Left lung (tissue), 10 donors: ENCODE results near the gene ITCH. TPM values are rescaled to one million over a fixed set of nuclear protein-coding genes. Genes with fewer than 3 reads are reported as not detected.
A peak's percentile ranks its signal among the peaks of the same experiment; 100 is the strongest.

Source experiments
- ATAC-seq: fragments of 200-7000 bp; cut with Tn5 transposase; one replicate; pipeline ENCODE4 v1.9.1; 2020; ENCODE audit warnings: moderate library complexity
- DNase-seq, 4 donors: peaks; one replicate each; pipeline ENCODE4 v3.0.0-alpha.2; 2013 to 2020
- H3K27ac ChIP-seq, 2 donors: fragments of 200-600 bp; sonication (generic) in 1 of 2; one replicate each; pipeline versions ENCODE4 v1.5.0 to v1.8.0; 2020 to 2021
- H3K27me3 ChIP-seq, 2 donors: fragments of 200-600 bp; sonication (generic) in 1 of 2; one replicate each; pipeline versions ENCODE4 v1.5.0 to v1.8.0; 2020 to 2021
- H3K36me3 ChIP-seq, 2 donors: fragments of 200-600 bp; sonication (generic) in 1 of 2; one replicate each; pipeline versions ENCODE4 v1.5.0 to v1.8.0; 2020 to 2021
- H3K4me1 ChIP-seq, 2 donors: fragments of 200-600 bp; one replicate each; pipeline ENCODE4 v1.8.0; 2021
- H3K4me3 ChIP-seq, 2 donors: fragments of 200-600 bp; sonication (generic) in 1 of 2; one replicate each; pipeline versions ENCODE4 v1.5.0 to v1.8.0; 2020 to 2021; ENCODE audit warnings: mild to moderate bottlenecking in 1 of 2
- H3K9me3 ChIP-seq, 2 donors: fragments of 200-600 bp; sonication (generic) in 1 of 2; one replicate each; pipeline versions ENCODE4 v1.5.0 to v1.8.0; 2020 to 2021
- intact Hi-C, 2 donors: fragments of 100-400 bp; cut with DNase I; formaldehyde crosslinking; loops; one replicate each; pipeline versions ENCODE4 v1.11.2 to v1.14.2; 2022
- polyA plus RNA-seq, 6 donors: library from polyadenylated mRNA; unstranded; fragments of 120-200 nt; gene quantifications; one replicate each; pipeline ENCODE4 v1.2.1, GENCODE V29; 2013; ENCODE audit not compliant: insufficient read length in 6 of 6
- total RNA-seq, 2 donors: library from RNA; stranded (reverse); fragmentation: NEBNext Ultra II Directional; extraction: Animal tissue kit (Norgen Biotek cat#: 25700); gene quantifications; one replicate each; pipeline ENCODE4 v1.2.1, GENCODE V29; 2021
- TF ChIP-seq, protein P1 (sequence below), 2 donors: fragments of 200-600 bp; sonication (generic) in 1 of 2; IDR thresholded peaks; one replicate each; pipeline versions ENCODE4 v1.5.0 to v1.8.0; 2021; ENCODE audit warnings: antibody characterized with exemption in 2 of 2
- donor health status: DM: no; HTN: yes; CAD: no.
- donor health status: DM: no; HTN: no; CAD: no.

The ITCH gene
- total and polyA plus RNA-seq, 8 donors = 36.2 to 59.6 (median 44.4) TPM

DNA sequence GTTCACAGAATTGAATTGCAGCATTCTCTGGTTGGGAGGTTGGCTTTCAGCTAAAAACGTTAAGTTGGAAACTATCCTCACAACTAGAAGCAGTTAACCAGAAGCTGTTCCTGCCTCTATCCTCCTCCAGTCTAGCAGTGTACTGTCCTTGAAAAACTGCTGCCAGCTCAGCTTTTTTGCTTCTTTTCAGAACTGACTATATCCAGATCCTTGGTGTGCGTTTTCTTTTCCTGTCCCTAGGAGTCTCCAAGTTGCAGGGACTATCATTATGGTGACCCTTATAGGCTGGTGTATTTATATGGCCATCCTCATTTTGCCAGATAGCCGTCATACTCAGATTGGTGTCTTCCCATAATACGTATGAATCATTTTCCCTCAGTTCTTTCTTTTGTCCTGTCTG lies 5.5 kb downstream of the ITCH start:
- DNase-seq = peak in 1 of 4 donors; percentile 3
- intact Hi-C loops = no loop called here
- ATAC-seq = no peak
- H3K9me3 ChIP-seq = no peaks in the 10 kb centered on the region
- TF ChIP-seq, protein P1, sequence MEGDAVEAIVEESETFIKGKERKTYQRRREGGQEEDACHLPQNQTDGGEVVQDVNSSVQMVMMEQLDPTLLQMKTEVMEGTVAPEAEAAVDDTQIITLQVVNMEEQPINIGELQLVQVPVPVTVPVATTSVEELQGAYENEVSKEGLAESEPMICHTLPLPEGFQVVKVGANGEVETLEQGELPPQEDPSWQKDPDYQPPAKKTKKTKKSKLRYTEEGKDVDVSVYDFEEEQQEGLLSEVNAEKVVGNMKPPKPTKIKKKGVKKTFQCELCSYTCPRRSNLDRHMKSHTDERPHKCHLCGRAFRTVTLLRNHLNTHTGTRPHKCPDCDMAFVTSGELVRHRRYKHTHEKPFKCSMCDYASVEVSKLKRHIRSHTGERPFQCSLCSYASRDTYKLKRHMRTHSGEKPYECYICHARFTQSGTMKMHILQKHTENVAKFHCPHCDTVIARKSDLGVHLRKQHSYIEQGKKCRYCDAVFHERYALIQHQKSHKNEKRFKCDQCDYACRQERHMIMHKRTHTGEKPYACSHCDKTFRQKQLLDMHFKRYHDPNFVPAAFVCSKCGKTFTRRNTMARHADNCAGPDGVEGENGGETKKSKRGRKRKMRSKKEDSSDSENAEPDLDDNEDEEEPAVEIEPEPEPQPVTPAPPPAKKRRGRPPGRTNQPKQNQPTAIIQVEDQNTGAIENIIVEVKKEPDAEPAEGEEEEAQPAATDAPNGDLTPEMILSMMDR (IDR thresholded peaks at IDR 0.05) = no peak
- no peak overlapping the region for H3K27ac ChIP-seq
- H3K4me1 ChIP-seq = peaks cover 0 to 42% of the 10 kb centered on the region in 2 donors
- no peak overlapping the region for H3K4me3 ChIP-seq
- H3K36me3 ChIP-seq = peaks cover 0 to 46% of the 10 kb centered on the region in 2 donors
- H3K27me3 ChIP-seq = no peaks in the 10 kb centered on the region

DNA sequence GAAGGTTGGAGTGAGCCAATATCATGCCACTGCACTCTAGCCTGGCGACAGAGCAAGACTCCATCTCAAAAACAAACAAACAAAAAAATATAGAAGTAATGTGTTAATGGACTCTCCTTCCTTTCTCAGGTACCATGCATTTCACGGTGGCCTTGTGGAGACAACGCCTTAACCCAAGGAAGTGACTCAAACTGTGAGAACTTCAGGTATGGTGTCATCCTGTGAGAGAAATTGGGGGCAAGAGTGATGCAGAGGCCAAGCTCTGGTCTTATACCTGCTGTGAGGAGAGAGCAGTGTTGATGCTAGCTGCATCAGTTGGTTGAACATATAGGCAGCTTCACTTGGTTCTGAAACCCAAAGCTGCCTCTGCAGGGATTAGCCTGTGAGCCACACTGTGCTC lies 6.2 kb downstream of the ITCH start:
- TF ChIP-seq, protein P1 (IDR thresholded peaks at IDR 0.05) = no peak
- peaks cover 0 to 39% of the 10 kb centered on the region in 2 donors for H3K4me1 ChIP-seq
- intact Hi-C loops = no loop called here

DNA sequence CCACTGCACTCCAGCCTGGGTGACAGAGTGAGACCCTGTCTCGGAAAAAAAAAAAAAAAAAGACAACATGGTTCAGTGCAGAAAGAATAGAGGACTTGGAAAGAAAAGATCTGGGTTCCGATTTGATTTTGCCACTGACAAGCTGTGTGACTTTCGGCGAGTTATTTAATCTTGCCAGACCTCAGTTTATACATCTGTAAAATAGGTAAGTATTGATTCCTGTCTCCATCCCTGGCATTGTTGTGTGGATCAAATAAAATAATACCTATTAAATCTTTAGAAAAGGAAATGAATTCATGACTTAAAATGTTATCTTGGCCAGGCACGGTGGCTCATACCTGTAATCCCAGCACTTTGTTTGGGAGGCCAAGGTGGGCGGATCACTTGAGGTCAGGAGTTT lies 7.0 kb downstream of the ITCH start:
- no peak for ATAC-seq
- intact Hi-C loops = no loop called here
- no peak overlapping the region for H3K4me3 ChIP-seq
- no peaks in the 10 kb centered on the region for H3K9me3 ChIP-seq
- no peak overlapping the region for H3K27ac ChIP-seq
- peaks cover 0 to 31% of the 10 kb centered on the region in 2 donors for H3K4me1 ChIP-seq
- peaks cover 0 to 61% of the 10 kb centered on the region in 2 donors for H3K36me3 ChIP-seq
- TF ChIP-seq, protein P1 (IDR thresholded peaks at IDR 0.05) = no peak
- no peak for DNase-seq
- H3K27me3 ChIP-seq = no peaks in the 10 kb centered on the region

More for the DNA sequence above, 6.2 kb downstream of the ITCH start:
- no peak overlapping the region for H3K27ac ChIP-seq
- no peaks in the 10 kb centered on the region for H3K27me3 ChIP-seq
- H3K36me3 ChIP-seq = peaks cover 0 to 53% of the 10 kb centered on the region in 2 donors
- H3K9me3 ChIP-seq = no peaks in the 10 kb centered on the region
- no peak for ATAC-seq
- DNase-seq = no peak
- H3K4me3 ChIP-seq = no peak overlapping the region

DNA sequence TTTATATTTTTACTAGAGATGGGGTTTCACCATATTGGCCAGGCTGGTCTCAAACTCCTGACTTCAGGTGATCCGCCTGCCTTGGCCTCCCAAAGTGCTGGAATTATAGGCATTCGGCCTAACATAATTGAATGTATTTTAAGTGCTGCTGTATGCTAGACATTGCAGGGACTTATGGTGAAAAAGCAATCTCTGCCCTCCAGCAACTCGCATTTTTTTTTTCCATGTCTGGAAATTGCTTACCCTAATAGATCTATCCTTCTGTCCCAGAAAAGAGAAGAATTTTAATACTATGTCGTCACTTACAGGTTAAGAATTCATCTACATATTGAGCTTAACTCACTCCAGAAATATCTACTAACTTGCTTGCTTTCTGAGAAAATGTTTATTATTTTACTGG lies 10.4 kb downstream of the ITCH start:
- TF ChIP-seq, protein P1 (IDR thresholded peaks at IDR 0.05) = no peak
- H3K27me3 ChIP-seq = no peaks in the 10 kb centered on the region
- no peak overlapping the region for H3K4me3 ChIP-seq
- H3K27ac ChIP-seq = no peak overlapping the region
- H3K9me3 ChIP-seq = no peaks in the 10 kb centered on the region
- ATAC-seq (no peak), DNase-seq (no peak)
- intact Hi-C loops = no loop called here
- peaks cover 0 to 8% of the 10 kb centered on the region in 2 donors for H3K4me1 ChIP-seq
- H3K36me3 ChIP-seq = peaks cover 0 to 83% of the 10 kb centered on the region in 2 donors

DNA sequence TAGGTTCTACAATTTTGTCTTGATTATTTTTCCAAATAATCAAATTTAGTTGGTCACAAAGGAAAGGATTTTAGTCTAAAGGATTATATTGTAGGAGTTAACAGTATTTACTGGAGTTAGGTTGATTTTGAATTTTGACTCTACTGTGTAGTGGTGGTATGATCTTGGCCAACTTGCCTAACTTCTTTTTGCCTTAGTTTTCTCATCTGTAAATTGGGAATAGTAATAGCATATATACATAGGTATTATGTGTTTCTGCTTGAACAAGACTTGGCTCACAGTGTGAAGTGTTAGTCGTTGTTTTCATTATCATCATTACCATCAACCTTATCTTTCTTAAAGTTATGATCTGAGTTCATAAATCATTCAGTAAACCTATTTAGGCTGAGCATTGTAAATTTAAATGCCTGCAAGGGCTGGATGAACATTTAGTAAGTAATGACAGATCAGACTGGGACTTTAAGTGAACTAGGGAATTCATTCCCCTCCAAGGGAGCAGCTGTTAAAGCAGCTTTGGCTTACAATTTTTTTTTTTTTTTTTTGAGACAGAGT lies 11.2 kb downstream of the ITCH start:
- Histone ChIP-seq H3K27ac (no peak overlapping the region), H3K27me3 (no peaks in the 10 kb centered on the region), H3K36me3 (peaks cover 0 to 80% of the 10 kb centered on the region in 2 donors), H3K9me3 (no peaks in the 10 kb centered on the region), H3K4me3 (no peak overlapping the region), H3K4me1 (peaks cover 0 to 8% of the 10 kb centered on the region in 2 donors)
- intact Hi-C loops = no loop called here
- DNase-seq (no peak), ATAC-seq (no peak)
- TF ChIP-seq, protein P1 (IDR thresholded peaks at IDR 0.05) = no peak
